ENCODE data around the gene SUOX.
"Not testable (repeated sequence)": the region's sequence is repeated elsewhere in the genome, so short reads cannot be mapped to it uniquely, and the experiment has no call there.

The SUOX gene

DNA sequence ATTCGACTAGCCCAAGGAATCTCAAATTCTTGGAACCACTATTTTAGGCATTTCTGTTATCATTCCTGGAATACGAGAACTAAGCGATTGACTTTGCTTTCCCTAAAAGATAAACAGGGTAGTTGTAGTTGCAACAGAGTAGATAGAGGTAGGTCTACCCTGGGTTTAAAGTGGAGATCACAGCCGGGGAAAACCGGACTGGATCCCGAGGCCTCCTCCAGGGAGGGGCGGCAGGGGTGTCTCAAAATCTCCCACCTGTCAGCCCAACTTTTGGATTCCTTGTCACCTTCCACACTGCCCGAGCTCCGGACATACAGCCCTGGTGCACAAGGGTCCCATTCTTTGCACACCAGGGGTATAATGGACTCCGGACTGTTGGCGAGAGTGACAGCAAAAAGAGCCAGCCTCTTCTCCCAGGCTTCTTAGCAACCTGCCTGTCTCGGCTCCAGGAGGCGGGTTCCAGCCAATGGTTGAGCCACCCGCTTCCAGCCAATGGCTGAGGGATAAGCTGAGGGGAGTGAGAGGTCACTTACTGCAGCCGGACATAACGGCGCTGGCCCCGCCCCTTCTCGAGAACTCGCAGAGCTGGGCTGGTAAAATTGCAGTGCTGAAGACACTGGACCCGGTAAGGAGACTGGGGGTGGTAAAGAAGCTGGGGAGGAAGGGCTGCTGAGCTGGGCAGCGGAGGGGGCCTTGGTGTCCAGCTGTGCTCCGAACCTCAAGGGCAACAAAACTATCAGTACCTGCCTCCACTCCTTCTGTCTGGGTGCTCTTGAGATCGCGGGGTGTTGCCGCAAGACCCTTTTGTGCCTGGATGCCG, at the start of gene SUOX:
Gene SUOX, plus strand, starts transcription at position 562 of the 820 bp plus-strand sequence. CDS start 4,946 bp downstream, outside the sequence.
- DNase-seq (ENCODE audit: low spot score): peak; percentile 73

DNA sequence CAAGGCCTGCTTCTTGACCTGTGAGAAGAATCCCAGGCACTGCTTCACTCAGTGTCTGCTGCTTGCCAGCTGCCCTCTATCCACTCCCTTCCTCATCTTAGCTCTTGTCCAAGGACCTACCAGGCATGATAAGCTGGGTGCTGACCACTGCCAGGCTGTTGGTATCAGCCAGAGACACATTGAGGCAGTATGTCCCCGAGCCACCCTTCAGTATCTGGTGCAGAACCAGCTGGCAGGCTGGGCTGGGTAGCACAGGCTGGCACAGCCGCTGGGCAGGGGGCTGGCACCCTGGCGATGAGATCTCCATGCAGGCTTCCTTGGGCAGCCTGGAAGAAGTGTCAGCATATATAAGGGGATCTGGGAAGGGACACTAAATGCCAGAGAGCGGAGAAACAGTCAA, 41.7 kb upstream of the SUOX start:
- no peak for DNase-seq (ENCODE audit: low spot score)

DNA sequence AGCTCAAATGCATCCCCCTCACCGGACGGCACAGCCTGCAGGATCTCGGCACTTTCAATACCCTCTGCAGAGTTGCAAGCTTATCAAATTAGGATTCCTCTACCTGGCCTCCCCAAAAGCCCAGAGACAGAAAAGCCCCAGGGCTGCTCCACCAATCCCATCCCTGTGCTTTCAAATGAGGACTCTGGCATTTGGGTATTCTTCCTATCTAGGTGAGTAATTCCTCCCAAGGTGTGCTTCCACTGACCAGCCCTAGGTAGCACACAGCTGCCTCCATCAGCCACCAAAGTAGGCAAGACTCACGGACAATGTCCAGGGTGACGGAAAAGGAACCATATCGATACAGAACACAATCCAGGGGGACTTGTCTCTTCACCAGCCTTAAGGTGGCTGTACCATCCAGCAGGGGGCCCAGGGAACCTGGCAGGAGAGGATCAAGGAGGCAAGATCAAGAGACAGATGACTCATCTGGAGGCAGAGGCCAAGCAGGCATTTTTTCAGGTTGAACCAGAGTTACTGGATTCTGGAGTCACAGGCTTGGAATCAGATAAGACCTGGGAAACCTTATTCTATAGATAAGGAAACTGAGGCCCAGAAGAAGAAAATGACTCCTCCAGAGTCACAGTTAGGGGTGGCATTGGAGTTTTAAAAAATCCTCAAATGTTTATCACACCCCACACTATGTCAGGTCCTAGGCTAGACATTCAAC, 41.1 kb upstream of the SUOX start:
- DNase-seq (ENCODE audit: low spot score): peak; percentile 69

DNA sequence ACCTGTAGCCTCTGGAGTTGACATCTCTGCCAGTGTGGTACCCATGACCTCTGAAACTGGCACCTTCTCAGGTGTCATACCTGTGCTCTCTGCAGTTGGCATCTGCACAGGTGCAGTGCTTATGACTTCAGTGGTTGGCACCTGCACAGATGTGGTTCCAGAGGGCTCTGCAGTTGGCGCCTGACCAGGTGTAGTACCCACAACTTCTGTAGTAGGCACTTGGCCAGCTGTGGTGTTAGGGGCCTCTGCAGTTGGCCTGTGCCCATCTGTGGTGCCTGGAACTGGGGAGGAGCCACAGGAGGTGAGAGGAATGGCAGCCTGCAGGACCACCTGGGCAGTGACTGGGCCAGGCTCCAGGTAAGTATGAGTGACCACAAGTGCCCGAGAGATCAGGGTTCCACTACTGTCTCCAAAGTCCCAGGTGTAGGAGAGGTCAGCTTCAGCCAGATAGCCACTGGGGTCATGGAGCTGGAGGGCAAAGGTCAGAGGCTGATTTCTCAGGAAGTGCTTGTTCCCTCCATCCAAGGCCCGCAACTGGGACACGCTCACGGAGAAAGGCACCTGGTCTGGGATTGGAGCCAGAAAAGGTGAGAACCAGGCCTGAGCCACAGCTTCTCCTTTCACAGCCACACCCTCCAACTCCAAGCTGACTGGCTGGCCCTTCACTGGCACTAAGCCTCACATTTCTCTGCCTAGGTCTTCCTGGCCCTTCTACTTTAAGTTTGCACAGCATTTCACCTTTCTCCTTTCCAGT, 39.8 kb upstream of the SUOX start:
- DNase-seq (ENCODE audit: low spot score): no peak

DNA sequence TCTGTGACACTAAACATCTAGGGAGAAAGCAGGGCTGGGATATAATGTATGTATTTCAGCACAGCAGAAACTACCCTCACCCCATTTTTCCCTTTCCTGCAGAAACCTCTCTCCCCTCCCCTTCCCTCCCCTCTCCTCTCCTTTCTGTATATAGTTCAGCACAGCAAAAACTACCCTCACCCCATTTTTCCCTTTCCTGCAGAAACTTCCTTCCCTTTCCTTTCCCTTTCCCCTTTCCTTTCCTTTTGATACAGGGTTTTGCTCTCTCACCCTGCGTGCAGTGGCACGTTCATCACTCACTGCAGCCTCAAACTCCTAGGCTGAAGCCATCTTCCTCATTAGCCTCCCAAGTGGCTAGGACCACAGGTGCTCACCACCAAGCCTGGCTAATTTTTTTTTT, 33.3 kb upstream of the SUOX start:
- DNase-seq (ENCODE audit: low spot score): no peak

DNA sequence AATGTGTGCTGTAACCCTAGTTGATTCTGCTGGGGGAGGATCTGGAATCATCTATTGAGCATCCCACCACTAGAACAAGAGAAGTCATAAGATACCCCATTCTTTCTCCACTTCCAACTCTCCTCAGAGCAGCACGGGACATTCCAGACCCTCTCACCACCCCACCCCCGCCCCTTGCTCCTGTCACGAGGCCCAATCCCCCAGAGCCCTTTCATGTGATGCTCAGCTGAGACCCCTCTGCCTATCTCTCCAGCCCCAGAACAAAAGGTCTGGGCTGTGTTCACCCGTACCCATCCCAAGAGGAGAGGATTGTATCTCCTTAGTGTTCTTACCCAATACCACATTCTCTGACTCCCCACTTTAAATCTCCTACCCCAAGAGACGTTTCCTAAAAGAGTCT, 31.8 kb upstream of the SUOX start:
- DNase-seq (ENCODE audit: low spot score): no peak

DNA sequence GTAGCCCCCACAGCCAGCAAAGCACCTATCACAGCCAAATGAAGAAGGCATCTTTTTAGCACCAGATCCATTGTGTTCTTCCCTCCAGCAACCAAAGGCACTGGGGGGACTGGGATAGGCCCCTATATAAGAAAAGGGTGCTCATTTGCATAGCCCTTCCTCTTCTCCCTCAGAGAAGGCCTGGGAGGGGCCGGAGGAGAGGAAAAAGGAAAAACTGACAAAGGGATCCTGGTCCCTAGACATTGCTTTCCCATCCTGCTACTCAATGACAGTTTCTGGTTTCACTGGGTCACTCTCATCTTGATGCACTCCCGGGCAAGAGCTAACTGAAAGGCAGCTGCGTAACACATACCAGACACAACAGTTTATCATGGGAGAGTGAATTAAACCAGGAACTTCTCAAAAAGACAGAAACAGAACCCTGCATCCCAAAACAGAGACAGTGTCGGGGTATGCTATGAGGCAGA, 31.1 kb upstream of the SUOX start, which contains the start of gene PMEL:
Gene PMEL, minus strand, starts transcription at position 102 of the 467 bp plus-strand sequence. Its CDS starts 31 bp downstream, at position 71.
- DNase-seq (ENCODE audit: low spot score): no peak

DNA sequence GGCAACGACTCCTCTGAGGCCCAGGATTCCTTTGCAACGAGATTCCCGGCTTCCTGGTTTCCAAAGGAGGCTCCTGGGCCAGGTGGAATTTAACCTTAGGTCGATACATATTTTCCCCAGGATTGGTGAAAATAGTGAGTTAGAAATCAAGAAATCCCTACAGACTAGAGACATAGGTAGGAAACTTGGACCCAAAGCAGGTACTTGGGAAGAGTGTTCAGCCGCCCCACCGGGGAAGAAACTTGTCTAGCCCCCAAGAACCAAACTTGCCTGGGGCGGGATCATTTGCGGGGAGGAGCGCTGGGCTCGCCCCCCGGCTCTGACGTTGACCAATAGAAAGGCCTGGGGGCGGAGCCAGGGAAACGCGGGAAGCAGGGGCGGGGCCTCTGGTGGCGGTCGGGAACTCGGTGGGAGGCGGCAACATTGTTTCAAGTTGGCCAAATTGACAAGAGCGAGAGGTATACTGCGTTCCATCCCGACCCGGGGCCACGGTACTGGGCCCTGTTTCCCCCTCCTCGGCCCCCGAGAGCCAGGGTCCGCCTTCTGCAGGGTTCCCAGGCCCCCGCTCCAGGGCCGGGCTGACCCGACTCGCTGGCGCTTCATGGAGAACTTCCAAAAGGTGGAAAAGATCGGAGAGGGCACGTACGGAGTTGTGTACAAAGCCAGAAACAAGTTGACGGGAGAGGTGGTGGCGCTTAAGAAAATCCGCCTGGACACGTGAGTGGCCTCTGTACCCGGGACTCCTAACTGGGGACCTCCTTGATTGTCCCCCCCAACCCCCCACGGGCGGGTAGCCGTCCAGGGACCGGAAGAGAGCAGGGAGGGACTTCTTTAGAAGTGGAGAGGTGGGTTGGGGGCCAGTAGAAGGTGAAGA, 30.4 kb upstream of the SUOX start, which contains the start of gene CDK2:
Gene CDK2, plus strand, starts transcription at position 423 of the 874 bp plus-strand sequence. Its CDS starts 179 bp downstream, at position 602.
- peak; percentile 83 for DNase-seq (ENCODE audit: low spot score)

DNA sequence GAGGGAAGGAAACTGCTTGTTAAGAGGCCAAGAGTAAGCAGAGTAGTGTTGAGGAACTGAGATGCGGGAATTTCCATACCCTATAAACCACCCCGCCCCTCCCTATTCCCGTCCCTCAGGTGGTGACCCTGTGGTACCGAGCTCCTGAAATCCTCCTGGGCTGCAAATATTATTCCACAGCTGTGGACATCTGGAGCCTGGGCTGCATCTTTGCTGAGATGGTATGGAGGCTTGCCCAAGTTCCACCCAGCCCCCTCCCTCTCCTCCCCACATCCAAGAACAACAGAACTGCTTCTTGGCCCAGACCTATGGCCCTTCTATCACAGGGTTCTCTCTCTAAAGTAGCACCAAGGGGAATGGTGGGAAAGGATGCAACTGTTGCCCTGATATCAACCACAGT, 27.7 kb upstream of the SUOX start:
- no peak for DNase-seq (ENCODE audit: low spot score)

DNA sequence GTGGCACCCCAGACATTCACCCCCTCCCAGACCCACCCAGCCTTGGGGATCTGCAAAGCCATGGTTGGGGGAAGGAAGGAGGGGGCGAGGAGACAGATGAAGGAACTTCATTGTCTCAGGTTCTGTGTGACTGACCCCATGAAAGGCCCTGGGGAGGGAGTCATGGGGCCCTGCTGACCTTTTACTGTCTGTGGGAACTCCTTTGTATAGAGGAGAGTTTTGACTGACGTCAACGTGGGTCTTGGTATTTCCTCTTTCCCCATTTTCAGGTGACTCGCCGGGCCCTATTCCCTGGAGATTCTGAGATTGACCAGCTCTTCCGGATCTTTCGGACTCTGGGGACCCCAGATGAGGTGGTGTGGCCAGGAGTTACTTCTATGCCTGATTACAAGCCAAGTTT, 26.3 kb upstream of the SUOX start:
- DNase-seq (ENCODE audit: low spot score): no peak

DNA sequence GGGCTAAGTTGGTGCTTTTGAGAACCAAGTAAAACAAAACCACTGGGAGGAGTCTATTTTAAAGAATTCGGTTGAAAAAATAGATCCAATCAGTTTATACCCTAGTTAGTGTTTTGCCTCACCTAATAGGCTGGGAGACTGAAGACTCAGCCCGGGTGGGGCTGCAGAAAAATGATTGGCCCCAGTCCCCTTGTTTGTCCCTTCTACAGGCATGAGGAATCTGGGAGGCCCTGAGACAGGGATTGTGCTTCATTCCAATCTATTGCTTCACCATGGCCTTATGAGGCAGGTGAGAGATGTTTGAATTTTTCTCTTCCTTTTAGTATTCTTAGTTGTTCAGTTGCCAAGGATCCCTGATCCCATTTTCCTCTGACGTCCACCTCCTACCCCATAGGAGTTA, 25.0 kb upstream of the SUOX start:
- DNase-seq (ENCODE audit: low spot score): no peak

DNA sequence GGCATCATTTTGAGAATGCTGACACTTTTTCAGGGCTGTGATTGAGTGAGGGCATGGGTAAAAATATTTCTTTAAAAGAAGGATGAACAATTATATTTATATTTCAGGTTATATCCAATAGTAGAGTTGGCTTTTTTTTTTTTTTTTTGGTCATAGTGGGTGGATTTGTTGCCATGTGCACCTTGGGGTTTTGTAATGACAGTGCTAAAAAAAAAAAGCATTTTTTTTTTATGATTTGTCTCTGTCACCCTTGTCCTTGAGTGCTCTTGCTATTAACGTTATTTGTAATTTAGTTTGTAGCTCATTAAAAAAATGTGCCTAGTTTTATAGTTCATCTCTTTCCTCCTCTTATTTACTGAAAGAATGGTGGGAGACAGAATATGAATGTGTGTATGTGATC, 24.6 kb upstream of the SUOX start:
- DNase-seq (ENCODE audit: low spot score): no peak

DNA sequence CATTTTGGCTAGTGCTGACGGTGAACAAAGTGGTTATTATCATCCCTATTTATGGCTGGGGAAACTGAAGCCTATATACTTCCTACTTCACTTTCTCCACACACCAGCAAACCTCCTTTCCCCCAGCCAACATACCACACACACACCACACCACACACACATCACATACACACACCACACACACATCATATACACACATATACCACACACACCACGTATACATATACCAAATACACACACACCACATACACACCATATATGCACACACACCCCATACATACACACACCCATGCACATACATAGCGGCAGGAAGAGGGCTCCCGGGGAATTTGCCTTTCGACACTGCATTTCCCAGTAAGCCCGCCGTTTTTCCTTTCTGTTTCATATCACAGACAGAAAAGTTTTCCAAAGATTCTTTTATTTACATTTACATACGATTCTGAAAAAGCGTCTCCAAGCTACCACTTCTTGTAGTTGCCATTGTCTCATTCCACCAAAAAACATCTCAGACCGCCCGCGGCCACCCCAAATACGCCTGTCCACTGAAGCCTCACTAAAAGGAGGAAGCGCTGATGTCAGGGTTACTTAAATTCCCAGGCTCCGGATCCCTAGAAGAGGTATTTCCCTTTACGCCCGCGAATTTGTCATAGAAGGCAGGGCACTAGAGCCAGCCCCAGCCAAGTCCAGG, 24.0 kb upstream of the SUOX start:
- DNase-seq (ENCODE audit: low spot score): no peak

DNA sequence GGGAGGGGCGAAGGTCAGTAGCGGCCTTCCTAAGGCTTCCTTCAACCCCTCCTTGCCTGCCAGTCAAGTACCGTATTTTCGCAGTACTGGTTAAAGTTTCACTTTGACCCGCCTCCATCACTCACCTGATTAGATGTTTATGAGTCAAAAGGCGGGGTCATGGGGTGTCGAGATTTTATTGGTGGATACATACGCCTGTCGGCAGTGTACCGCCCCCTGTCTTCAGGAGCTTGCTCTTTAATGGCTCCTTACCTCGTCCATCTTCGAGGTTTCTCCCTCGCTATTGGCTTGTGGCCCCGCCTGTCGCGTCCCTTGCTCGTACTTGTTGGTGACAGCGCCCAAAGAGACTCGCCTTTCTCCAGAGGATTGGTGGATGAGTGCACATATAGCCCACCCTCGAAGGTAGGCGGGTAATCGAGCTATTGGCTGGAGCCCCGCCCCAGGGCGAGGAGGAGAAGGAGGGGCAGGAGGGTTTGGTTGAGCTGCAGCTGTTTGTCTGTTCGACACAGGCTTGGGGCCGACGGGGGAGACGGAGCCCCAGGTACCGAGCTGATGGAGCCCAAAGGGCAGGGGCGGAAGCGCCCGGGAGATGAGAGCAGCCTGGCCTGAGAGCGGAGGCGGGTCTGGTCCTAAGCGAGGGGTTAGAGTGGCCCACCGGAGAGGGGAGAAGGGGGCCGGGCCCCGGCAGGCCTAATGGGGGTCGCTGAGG, 23.3 kb upstream of the SUOX start, which contains the start of gene RAB5B:
Gene RAB5B, plus strand, starts transcription at position 480 of the 709 bp plus-strand sequence. CDS start 12,883 bp downstream, outside the sequence.
- DNase-seq (ENCODE audit: low spot score): peak; percentile 100

DNA sequence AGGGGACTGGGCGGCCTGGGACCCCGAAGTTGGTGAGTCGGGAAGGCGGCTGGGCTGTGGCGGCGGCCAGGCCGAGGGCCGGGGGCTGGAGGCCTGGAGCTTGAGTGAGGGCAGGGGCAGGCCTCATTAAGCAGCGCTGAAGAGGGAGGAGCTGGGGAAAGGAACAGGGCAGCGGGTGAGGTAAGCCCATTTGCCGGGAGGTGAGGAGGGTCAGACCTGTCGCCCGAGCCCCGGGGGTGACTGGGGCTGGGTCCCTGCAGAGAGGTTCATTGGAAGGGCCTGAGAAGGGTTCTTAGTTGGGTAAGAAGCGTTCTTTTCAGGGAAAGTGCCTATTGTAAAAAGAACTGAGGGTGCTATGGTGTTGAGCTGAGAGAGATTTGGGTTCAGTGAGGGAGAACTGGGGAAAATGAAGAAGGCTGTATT, 22.8 kb upstream of the SUOX start:
- peak; percentile 67 for DNase-seq (ENCODE audit: low spot score)

DNA sequence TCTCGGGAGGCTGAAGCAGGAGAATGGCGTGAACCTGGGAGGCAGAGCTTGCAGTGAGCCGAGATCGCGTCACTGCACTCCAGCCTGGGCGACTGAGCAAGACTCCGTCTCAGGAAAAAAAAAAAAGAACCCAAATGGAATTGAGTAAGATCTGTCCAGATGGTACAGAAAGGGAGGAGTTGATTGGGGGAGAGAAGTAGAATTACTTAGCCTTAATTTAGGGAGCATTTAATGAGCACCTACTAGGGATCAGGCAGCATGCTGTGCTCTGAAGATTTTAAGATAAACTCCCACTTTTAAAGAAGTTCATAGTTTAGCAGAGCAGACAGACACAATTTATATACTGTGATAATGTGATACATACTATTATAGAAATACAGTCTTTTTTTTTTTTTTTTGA, 18.7 kb upstream of the SUOX start:
- DNase-seq (ENCODE audit: low spot score): no peak

DNA sequence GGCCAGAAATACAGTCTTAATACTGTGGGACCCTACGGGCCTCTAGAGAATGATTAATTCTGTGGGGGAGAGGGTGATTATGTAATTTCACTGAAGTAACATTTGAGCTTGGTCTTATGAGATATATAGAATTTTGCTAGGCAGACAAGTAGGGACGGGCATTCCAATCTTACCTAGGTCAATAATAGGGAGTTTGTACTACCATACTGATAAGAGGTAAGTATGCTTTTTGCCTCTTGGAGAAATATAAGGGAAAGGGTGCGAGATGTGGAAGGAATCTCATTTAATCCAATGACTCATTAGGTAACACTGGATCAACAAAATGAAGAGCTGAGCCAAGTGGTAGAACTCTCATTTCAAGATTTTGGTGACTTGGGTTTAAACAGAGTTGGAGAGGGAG, 18.0 kb upstream of the SUOX start:
- DNase-seq (ENCODE audit: low spot score): no peak

DNA sequence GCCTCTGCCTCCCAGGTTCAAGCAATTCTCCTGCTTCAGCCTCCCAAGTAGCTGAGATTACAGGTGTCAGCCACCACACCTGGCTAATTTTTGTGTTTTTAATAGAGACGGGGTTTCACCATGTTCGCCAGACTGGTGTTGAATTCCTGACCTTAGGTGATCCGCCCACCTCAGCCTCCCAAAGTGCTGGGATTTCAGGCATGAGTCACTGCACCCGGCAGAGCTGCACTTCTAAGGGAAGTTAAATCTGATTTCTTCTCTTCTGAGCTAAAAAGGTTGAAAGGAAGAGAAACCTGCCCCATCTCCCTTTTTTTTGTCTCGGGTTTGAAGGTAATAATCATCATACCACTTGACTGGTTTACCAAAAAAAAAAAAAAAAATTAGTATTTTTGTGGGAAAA, 15.2 kb upstream of the SUOX start:
- DNase-seq (ENCODE audit: low spot score): not testable (repeated sequence)

DNA sequence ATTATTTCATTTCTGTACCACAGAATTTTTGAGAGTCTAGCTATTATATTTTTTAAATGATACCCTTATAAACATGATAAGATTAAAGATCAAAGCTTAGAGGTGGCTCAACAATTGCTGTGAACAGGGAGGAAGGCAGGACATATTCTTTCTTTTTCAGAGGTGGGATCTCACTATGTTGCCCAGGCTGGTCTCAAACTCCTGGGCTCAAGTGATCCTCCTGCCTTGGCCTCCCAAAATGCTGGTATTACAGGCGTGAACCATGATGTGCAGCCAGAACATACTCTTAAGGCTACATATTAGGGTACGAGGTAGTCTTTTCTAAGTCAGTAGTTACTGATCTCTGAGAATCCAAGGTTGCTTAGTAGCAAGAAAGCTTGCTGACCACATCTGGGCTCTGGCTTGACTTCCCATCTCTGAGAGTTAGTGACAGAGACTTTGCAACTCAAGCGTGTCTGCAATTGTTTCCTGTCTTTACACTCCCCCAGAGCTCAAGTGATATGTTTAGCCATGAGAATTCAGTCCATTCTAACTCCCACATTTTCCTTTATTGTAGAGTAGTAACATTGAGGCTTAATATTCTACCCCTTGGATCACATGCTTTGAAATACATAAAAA, 14.6 kb upstream of the SUOX start:
- DNase-seq (ENCODE audit: low spot score): no peak

Data from hematopoietic multipotent progenitor cell treated with erythropoietin and hydrocortisone succinate and interleukin-3 and kit ligand, for 17 days (in vitro differentiated cells).